Activated CD8-positive, alpha-beta memory T cell treated with anti-CD3 and anti-CD28 coated beads for 24 hours (primary cell): ENCODE results near the gene SENP7.
"Not testable (repeated sequence)": the region's sequence is repeated elsewhere in the genome, so short reads cannot be mapped to it uniquely, and the experiment has no call there.

ENCODE experiments used
- DNase-seq: peaks from one replicate; pipeline ENCODE4 v3.0.0-alpha.2; 2020

Gene SENP7

DNA sequence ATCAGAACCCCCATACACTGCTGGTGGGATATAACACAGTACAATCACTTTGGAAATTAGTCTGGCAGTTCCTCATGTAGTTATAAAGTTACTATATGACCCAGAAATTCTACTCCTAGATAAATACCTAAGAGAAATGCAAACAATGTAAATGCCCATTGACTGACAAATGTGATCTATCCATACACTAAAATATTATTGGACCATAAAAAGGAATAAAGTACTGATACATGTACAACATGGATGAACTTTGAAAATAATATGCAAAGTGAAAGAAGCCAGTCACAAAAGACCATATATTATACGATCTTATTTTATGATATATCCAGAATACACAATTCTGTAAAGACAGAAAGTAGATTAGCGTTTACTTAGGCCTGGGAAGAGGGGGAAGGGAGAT, 200.5 kb downstream of the SENP7 start:
- no peak for DNase-seq

GRCh38 chr3:101311676-101312075, 201.3 kb downstream of the SENP7 start:
- no peak for DNase-seq

GRCh38 chr3:101310978-101311375, 202.0 kb downstream of the SENP7 start:
- no peak for DNase-seq

GRCh38 chr3:101308147-101308772, 204.8 kb downstream of the SENP7 start:
- not testable (repeated sequence) for DNase-seq

- DNase-seq, result no peak
These were observed 209.2 kb downstream of the SENP7 start for GRCh38 chr3:101303836-101304235.

- no peak for DNase-seq
These were observed 209.8 kb downstream of the SENP7 start for GRCh38 chr3:101303089-101303731.

DNA sequence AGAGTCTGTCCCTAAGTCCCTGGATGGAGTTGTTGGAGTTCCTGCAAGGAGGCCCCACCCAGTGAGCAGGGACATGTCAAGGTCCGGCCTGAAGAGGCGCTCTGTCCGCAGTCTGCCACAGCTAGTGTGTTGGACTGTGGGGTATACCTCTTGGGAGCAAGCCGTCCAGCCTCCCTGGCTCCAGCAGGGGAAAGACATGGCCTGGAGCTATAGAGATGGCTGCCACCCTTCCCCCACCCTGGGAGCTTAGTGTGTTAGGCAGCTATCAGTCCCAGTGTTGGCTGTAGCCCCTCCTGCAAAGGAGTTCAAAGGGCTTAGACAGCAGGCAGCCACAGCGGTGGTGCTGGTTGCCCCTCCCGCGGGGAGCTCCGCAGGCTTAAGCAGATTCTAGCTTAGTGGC, 212.9 kb downstream of the SENP7 start:
- DNase-seq, result no peak

- no peak for DNase-seq
These were observed 221.0 kb downstream of the SENP7 start for GRCh38 chr3:101292027-101292426.

DNA sequence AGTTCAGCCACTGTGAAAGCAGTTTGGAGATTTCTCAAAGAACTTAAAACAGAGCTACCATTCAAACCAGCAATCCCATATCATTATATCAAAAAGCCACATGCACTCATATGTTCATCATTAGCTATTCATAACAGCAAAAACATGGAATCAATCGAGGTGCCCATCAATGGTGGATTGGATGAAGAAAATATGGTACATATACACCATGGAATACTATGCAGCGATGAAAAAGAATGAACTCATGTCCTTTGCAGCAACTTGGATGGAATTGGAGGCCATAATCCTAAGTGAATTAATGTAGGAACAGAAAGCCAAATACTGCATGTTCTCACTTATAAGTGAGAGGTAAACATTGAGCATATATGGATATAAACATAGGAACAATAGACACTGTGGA, 224.7 kb downstream of the SENP7 start:
- DNase-seq, result no peak

DNA sequence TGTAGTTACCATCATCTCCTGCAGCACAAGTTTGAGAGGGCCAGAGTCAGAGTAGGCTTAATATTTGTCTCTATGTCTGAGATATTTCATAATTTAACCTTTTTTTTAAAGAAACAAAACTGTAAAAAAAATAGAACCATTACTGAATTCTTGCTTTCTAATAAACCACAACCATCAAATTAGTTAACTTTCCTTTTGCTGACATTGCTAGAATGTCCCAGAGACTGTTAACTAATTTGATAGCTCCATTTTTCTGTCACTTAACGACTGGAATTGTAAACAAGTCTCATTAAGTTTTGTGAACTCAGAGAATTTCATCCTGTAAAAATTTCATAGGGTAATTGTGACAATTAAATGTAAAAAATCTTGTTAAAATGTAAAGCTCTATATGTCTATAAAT, 228.3 kb downstream of the SENP7 start:
- no peak for DNase-seq

GRCh38 chr3:101281521-101282030, 231.4 kb downstream of the SENP7 start:
- no peak for DNase-seq

GRCh38 chr3:101279765-101280385, 233.1 kb downstream of the SENP7 start:
- no peak for DNase-seq

GRCh38 chr3:101279162-101279561, 233.8 kb downstream of the SENP7 start:
- DNase-seq, result no peak

DNA sequence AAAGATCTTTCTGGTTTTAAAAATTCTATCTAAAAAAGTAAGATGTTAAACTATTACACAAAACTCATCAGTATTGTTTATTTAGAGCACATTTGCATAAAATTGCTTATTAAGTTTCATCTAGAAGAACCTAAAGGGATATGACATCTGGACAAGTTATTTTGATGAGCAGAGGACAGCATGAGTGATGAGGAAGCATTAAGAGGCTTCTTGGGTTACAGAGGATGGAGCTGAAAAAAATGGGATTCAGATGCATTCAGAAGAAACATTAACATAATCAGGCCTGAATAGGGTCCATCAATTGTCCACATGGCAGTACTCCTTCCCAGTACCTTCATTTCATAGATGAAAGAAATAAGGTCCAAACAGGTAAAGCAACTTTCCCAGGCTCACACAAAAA, 234.3 kb downstream of the SENP7 start:
- no peak for DNase-seq
